CD14-positive monocyte (primary cell): Measurements from ENCODE around the gene BIK. TPM values are rescaled to one million over a fixed set of nuclear protein-coding genes. Genes with fewer than 3 reads are reported as not detected.
A peak's percentile ranks its signal among the peaks of the same experiment; 100 is the strongest.

Source experiments
- DNase-seq, 3 donors: peaks; one replicate each; pipeline ENCODE4 v3.0.0-alpha.2; 2011 to 2022
- H2AFZ ChIP-seq: 2 replicates; pipeline ENCODE4 v1.6.0; 2012; ENCODE audit warnings: mild to moderate bottlenecking, low read depth, low read length, inconsistent platforms; ENCODE audit not compliant: insufficient read depth, poor library complexity, severe bottlenecking
- H3K27ac ChIP-seq, 2 donors: 1 replicate in 1 of 2; 2 replicates in 1 of 2; pipeline ENCODE4 v1.5.1; 2012 to 2013; ENCODE audit warnings: low read length in 2 of 2, control low read depth in 1 of 2, inconsistent platforms in 1 of 2, low read depth in 1 of 2, mild to moderate bottlenecking in 1 of 2
- H3K27me3 ChIP-seq, 2 donors: one replicate each; pipeline versions ENCODE4 v1.6.0 to v1.6.1; 2011 to 2013; ENCODE audit warnings: low read length in 2 of 2; ENCODE audit not compliant: control insufficient read depth in 2 of 2, insufficient read depth in 2 of 2
- H3K36me3 ChIP-seq, 2 donors: replicated peaks in 1 of 2; 1 replicate in 1 of 2; 2 replicates in 1 of 2; pipeline versions ENCODE4 v1.5.1 to v1.6.1; 2012 to 2013; ENCODE audit warnings: low read length in 2 of 2, control low read depth in 1 of 2, inconsistent platforms in 1 of 2, mild to moderate bottlenecking in 1 of 2; ENCODE audit not compliant: insufficient read depth in 2 of 2, control insufficient read depth in 1 of 2
- H3K4me1 ChIP-seq, 2 donors: 1 replicate in 1 of 2; 2 replicates in 1 of 2; pipeline versions ENCODE4 v1.5.1 to v1.6.1; 2012 to 2013; ENCODE audit warnings: low read length in 2 of 2, control low read depth in 1 of 2, inconsistent platforms in 1 of 2, mild to moderate bottlenecking in 1 of 2, moderate library complexity in 1 of 2; ENCODE audit not compliant: insufficient read depth in 2 of 2, control insufficient read depth in 1 of 2
- H3K4me2 ChIP-seq: replicated peaks from 2 replicates; pipeline ENCODE3; 2012; ENCODE audit warnings: low read length, moderate library complexity, mild to moderate bottlenecking; ENCODE audit not compliant: poor library complexity, severe bottlenecking; ENCODE audit errors: extremely low read depth
- H3K4me3 ChIP-seq, 3 experiments: fragments of 200-600 bp in 1 of 3; sonication (generic) in 1 of 3; replicated peaks in 1 of 3; 1 replicate in 2 of 3; 2 replicates in 1 of 3; pipeline ENCODE4 v1.5.1; 2011 to 2013; ENCODE audit warnings: low read length in 3 of 3, mild to moderate bottlenecking in 3 of 3, control low read depth in 2 of 3, low read depth in 2 of 3, inconsistent platforms in 1 of 3, moderate library complexity in 1 of 3
- H3K79me2 ChIP-seq: 2 replicates; pipeline ENCODE4 v1.6.0; 2012; ENCODE audit warnings: mild to moderate bottlenecking, control low read depth, inconsistent platforms, low read length, moderate library complexity; ENCODE audit not compliant: insufficient read depth
- H3K9ac ChIP-seq: 2 replicates; pipeline ENCODE4 v1.6.0; 2017; ENCODE audit warnings: low read length, mild to moderate bottlenecking; ENCODE audit not compliant: insufficient read depth, poor library complexity, severe bottlenecking
- H3K9me3 ChIP-seq, 2 donors: replicated peaks in 1 of 2; 1 replicate in 1 of 2; 2 replicates in 1 of 2; pipeline versions ENCODE4 v1.5.1 to v1.6.1; 2012 to 2013; ENCODE audit warnings: low read length in 2 of 2, control low read depth in 1 of 2; ENCODE audit not compliant: control insufficient read depth in 1 of 2, insufficient read depth in 1 of 2
- H4K20me1 ChIP-seq: 2 replicates; pipeline ENCODE4 v1.6.0; 2012; ENCODE audit warnings: mild to moderate bottlenecking, low read length, control low read depth, moderate library complexity; ENCODE audit not compliant: insufficient read depth
- H3K27ac Mint-ChIP-seq, 7 donors: one replicate each; pipeline ENCODE4 v1.8.0; 2020; ENCODE audit warnings: mild to moderate bottlenecking in 7 of 7, mixed read lengths in 7 of 7, moderate library complexity in 6 of 7, inconsistent platforms in 2 of 7
- H3K27me3 Mint-ChIP-seq, 3 donors: one replicate each; pipeline ENCODE4 v1.8.0; 2021 to 2022; ENCODE audit warnings: low read depth in 3 of 3, mild to moderate bottlenecking in 3 of 3, mixed read lengths in 3 of 3, moderate library complexity in 3 of 3, inconsistent platforms in 1 of 3
- H3K36me3 Mint-ChIP-seq, 2 donors: one replicate each; pipeline ENCODE4 v1.8.0; 2020; ENCODE audit warnings: mixed read lengths in 2 of 2, inconsistent platforms in 1 of 2, mild to moderate bottlenecking in 1 of 2
- H3K4me1 Mint-ChIP-seq: one replicate; pipeline ENCODE4 v1.8.0; 2020; ENCODE audit warnings: mild to moderate bottlenecking, mixed read lengths
- H3K4me3 Mint-ChIP-seq, 2 donors: one replicate each; pipeline ENCODE4 v1.8.0; 2020; ENCODE audit warnings: mild to moderate bottlenecking in 2 of 2, mixed read lengths in 2 of 2, moderate library complexity in 1 of 2
- H3K9me3 Mint-ChIP-seq, 7 donors: one replicate each; pipeline ENCODE4 v1.8.0; 2020 to 2022; ENCODE audit warnings: mixed read lengths in 7 of 7, mild to moderate bottlenecking in 6 of 7, moderate library complexity in 6 of 7, inconsistent platforms in 2 of 7
- CTCF ChIP-seq: fragments of 200-600 bp; IDR thresholded peaks from one replicate; pipeline ENCODE4 v1.8.0; 2022; ENCODE audit warnings: antibody characterized with exemption, mild to moderate bottlenecking
- WGBS: methylation state at CpG from one replicate; pipeline ENCODE4 v1.1.5; 2013; ENCODE audit warnings: missing lambda C conversion rate; ENCODE audit not compliant: insufficient coverage; 5-methylcytosine and 5-hydroxymethylcytosine counted together
- intact Hi-C, 2 donors: fragments of 100-400 bp; cut with micrococcal nuclease; formaldehyde crosslinking; loops; one replicate each; pipeline versions ENCODE4 v1.15.0 to v1.15.1; 2023
- polyA plus RNA-seq, 3 donors: library from polyadenylated mRNA; depleted of rRNA in 1 of 3; unstranded in 2 of 3; stranded (reverse) in 1 of 3; fragments of 300-500 nt in 2 of 3; fragments of >200 nt in 1 of 3; fragmentation: Illumina TruSeq in 2 of 3; gene quantifications; 1 replicate in 2 of 3; 2 replicates in 1 of 3; pipeline ENCODE4 v1.2.3, GENCODE V29; 2012 to 2021

BIK gene
- polyA plus RNA-seq, 3 donors, result 0.96 to 3.1 (median 3.1) TPM

GRCh38 chr22:43133401-43133800 lies 22.9 kb downstream of the BIK start:
- peaks cover 0 to 2% (median 0%) of the 10 kb centered on the region in 7 donors for H3K9me3 Mint-ChIP-seq

GRCh38 chr22:43134553-43134952 lies 24.0 kb downstream of the BIK start:
- Histone ChIP-seq H3K4me1 (peaks cover 16 to 19% of the 10 kb centered on the region in 2 donors), H3K9me3 (no peaks in the 10 kb centered on the region), H3K36me3 (peaks cover 15 to 71% of the 10 kb centered on the region in 2 donors), H3K79me2 (no peaks in the 10 kb centered on the region), H3K9ac (no peak overlapping the region), H2AFZ (no peak overlapping the region), H3K27ac (no peak overlapping the region), H3K27me3 (no peaks in the 10 kb centered on the region), H3K4me3 (no peak overlapping the region), H3K4me2 (no peak overlapping the region), H4K20me1 (peaks cover 4% of the 10 kb centered on the region)
- TF ChIP-seq CTCF, result no peak
- Mint-ChIP-seq H3K4me3 (no peak overlapping the region), H3K36me3 (peaks cover 42 to 77% of the 10 kb centered on the region in 2 donors), H3K27me3 (peaks cover 0 to 6% (median 0%) of the 10 kb centered on the region in 3 donors), H3K4me1 (peaks cover 20% of the 10 kb centered on the region), H3K9me3 (peaks cover 0 to 2% (median 0%) of the 10 kb centered on the region in 7 donors), H3K27ac (no peak overlapping the region)
- 100% methylated on average over 2 of the region's 4 CpGs for WGBS
- DNase-seq, result no peak
- intact Hi-C loops, result no loop called here

More at GRCh38 chr22:43133401-43133800, 22.9 kb downstream of the BIK start:
- Mint-ChIP-seq H3K27me3 (peaks cover 0 to 6% (median 4%) of the 10 kb centered on the region in 3 donors), H3K36me3 (peaks cover 35 to 66% of the 10 kb centered on the region in 2 donors), H3K4me1 (peaks cover 31% of the 10 kb centered on the region), H3K4me3 (no peak overlapping the region), H3K27ac (peak overlapping the region in 1 of 7 donors; percentile 61)
- Histone ChIP-seq H2AFZ (no peak overlapping the region), H3K36me3 (peaks cover 8 to 62% of the 10 kb centered on the region in 2 donors), H3K9me3 (no peaks in the 10 kb centered on the region), H3K4me2 (no peak overlapping the region), H3K27ac (no peak overlapping the region), H4K20me1 (peaks cover 4% of the 10 kb centered on the region), H3K79me2 (no peaks in the 10 kb centered on the region), H3K9ac (no peak overlapping the region), H3K4me3 (no peak overlapping the region), H3K4me1 (peaks cover 28 to 31% of the 10 kb centered on the region in 2 donors), H3K27me3 (no peaks in the 10 kb centered on the region)
- 82% methylated on average over 7 of the region's 9 CpGs for WGBS
- DNase-seq, result no peak
- intact Hi-C loops, result no loop called here
- no peak for TF ChIP-seq CTCF
